HEK293 (cell line): ENCODE measurements around the gene SWT1.

Experiments used
- CTCF ChIA-PET: fragments of 350-600 bp; formaldehyde crosslinking; extraction: SDS; loops from one replicate; lab custom pipeline; 2021; ENCODE audit warnings: antibody characterized with exemption; lab: Yijun Ruan, JAX
- POLR2A ChIA-PET: fragments of 300-600 bp; formaldehyde crosslinking; extraction: SDS; loops from one replicate; lab custom pipeline; 2020; ENCODE audit warnings: antibody characterized with exemption, inconsistent platforms; lab: Yijun Ruan, JAX
- H3K27ac ChIP-seq: fragments of 200-500 bp; sonication (Bioruptor generic); 2 replicates; pipeline ENCODE4 v1.5.1; 2014; ENCODE audit warnings: low read depth, low read length, control low read depth, inconsistent platforms; ENCODE audit errors: extremely low read depth
- H3K36me3 ChIP-seq, 2 experiments: fragments of 200-500 bp in 1 of 2; sonication (Bioruptor generic) in 1 of 2; 1 replicate in 1 of 2; 2 replicates in 1 of 2; pipeline ENCODE4 v1.5.1; 2014 to 2017; ENCODE audit warnings: inconsistent platforms in 2 of 2, low read length in 2 of 2; ENCODE audit not compliant: control insufficient read depth in 2 of 2, insufficient read depth in 1 of 2
- H3K4me1 ChIP-seq: fragments of 200-500 bp; sonication (Bioruptor generic); 2 replicates; pipeline ENCODE4 v1.5.1; 2014; ENCODE audit warnings: mild to moderate bottlenecking, low read length, inconsistent platforms; ENCODE audit not compliant: control insufficient read depth, insufficient read depth
- H3K4me3 ChIP-seq: 2 replicates; pipeline ENCODE4 v1.5.1; 2011; ENCODE audit warnings: low read depth, mild to moderate bottlenecking, control low read depth, low read length, moderate library complexity
- H3K9me3 ChIP-seq: fragments of 200-500 bp; sonication (Bioruptor generic); 2 replicates; pipeline ENCODE4 v1.5.1; 2014; ENCODE audit warnings: low read depth, low read length, inconsistent platforms; ENCODE audit not compliant: control insufficient read depth, insufficient read depth
- ATF2 ChIP-seq: fragments of 450-650 bp; formaldehyde crosslinking; IDR thresholded peaks from 2 replicates; pipeline ENCODE4 v1.5.1; 2016; ENCODE audit warnings: missing biosample characterization, missing genetic modification characterization, low read depth
- MYNN ChIP-seq: fragments of 450-650 bp; formaldehyde crosslinking; IDR thresholded peaks from 2 replicates; pipeline ENCODE4 v1.5.1; 2016; ENCODE audit warnings: missing biosample characterization, missing genetic modification characterization, borderline replicate concordance
- TCF7L2 ChIP-seq: IDR thresholded peaks from 2 replicates; pipeline ENCODE4 v1.6.1; 2011; ENCODE audit warnings: low read depth, mild to moderate bottlenecking, inconsistent platforms, low read length, moderate library complexity, borderline replicate concordance
- ZFP69B ChIP-seq: fragments of 450-650 bp; formaldehyde crosslinking; IDR thresholded peaks from 2 replicates; pipeline ENCODE4 v1.5.1; 2016; ENCODE audit warnings: missing biosample characterization, missing genetic modification characterization
- ZNF10 ChIP-seq: fragments of 450-650 bp; formaldehyde crosslinking; IDR thresholded peaks from 2 replicates; pipeline ENCODE4 v1.5.1; 2017; ENCODE audit warnings: missing biosample characterization, missing genetic modification characterization
- ZNF18 ChIP-seq: fragments of 450-650 bp; formaldehyde crosslinking; IDR thresholded peaks from 2 replicates; pipeline ENCODE4 v1.5.1; 2016; ENCODE audit warnings: missing biosample characterization, missing genetic modification characterization
- ZNF202 ChIP-seq: fragments of 450-650 bp; formaldehyde crosslinking; IDR thresholded peaks from 2 replicates; pipeline ENCODE4 v1.5.1; 2016; ENCODE audit warnings: missing biosample characterization, missing genetic modification characterization, borderline replicate concordance
- ZNF248 ChIP-seq: fragments of 450-650 bp; formaldehyde crosslinking; IDR thresholded peaks from 2 replicates; pipeline ENCODE4 v1.5.1; 2017; ENCODE audit warnings: missing biosample characterization, missing genetic modification characterization
- ZNF660 ChIP-seq: fragments of 450-650 bp; IDR thresholded peaks from 2 replicates; pipeline ENCODE4 v1.5.1; 2018; ENCODE audit warnings: missing biosample characterization, mild to moderate bottlenecking, missing genetic modification characterization
- ZNF768 ChIP-seq: fragments of 450-650 bp; formaldehyde crosslinking; IDR thresholded peaks from 2 replicates; pipeline ENCODE4 v1.5.1; 2018; ENCODE audit warnings: missing biosample characterization, mild to moderate bottlenecking, missing genetic modification characterization
- ZNF792 ChIP-seq: fragments of 450-650 bp; formaldehyde crosslinking; IDR thresholded peaks from 2 replicates; pipeline ENCODE4 v1.5.1; 2016; ENCODE audit warnings: missing biosample characterization, missing genetic modification characterization
- ZSCAN23 ChIP-seq: fragments of 450-650 bp; formaldehyde crosslinking; IDR thresholded peaks from 2 replicates; pipeline ENCODE4 v1.5.1; 2016; ENCODE audit warnings: missing biosample characterization, missing genetic modification characterization
- TF ChIP-seq, protein P1 (sequence below): fragments of 450-650 bp; formaldehyde crosslinking; IDR thresholded peaks from 2 replicates; pipeline ENCODE4 v1.5.1; 2016; ENCODE audit warnings: missing biosample characterization, missing genetic modification characterization
- TF ChIP-seq, protein P2 (sequence below): fragments of 450-650 bp; formaldehyde crosslinking; IDR thresholded peaks from 2 replicates; pipeline ENCODE4 v1.5.1; 2016; ENCODE audit warnings: missing biosample characterization, missing genetic modification characterization
- TF ChIP-seq, protein P3 (sequence below): fragments of 450-650 bp; formaldehyde crosslinking; IDR thresholded peaks from 2 replicates; pipeline ENCODE4 v1.5.1; 2016; ENCODE audit warnings: missing biosample characterization, missing genetic modification characterization, low read depth

SWT1 gene

GRCh38 chr1:185284533-185285276 is 127.7 kb downstream of the SWT1 start:
- H3K9me3 ChIP-seq: no peaks in the 10 kb centered on the region
- H3K4me3 ChIP-seq: no peak overlapping the region
- no peak overlapping the region for H3K27ac ChIP-seq
- no peak for TF ChIP-seq ZNF18 (tag by site-specific recombination)
- no peak for TF ChIP-seq ZFP69B
- no peak for TF ChIP-seq ZNF660 (tag by site-specific recombination)
- TF ChIP-seq, all 188 proteins: peak for 0
- Histone ChIP-seq H3K36me3 (no peaks in the 10 kb centered on the region), H3K4me1 (no peaks in the 10 kb centered on the region)
- ChIA-PET POLR2A (interaction anchor here (0.7 kb wide), 1 partner anchor 548 kb away, joined by 3 read pairs; no protein-coding TSS in a partner anchor), CTCF (interaction anchor here (0.6 to 0.8 kb wide), 3 partner anchors 385 to 504 kb away, joined by 3 read pairs; no protein-coding TSS in a partner anchor)

DNA sequence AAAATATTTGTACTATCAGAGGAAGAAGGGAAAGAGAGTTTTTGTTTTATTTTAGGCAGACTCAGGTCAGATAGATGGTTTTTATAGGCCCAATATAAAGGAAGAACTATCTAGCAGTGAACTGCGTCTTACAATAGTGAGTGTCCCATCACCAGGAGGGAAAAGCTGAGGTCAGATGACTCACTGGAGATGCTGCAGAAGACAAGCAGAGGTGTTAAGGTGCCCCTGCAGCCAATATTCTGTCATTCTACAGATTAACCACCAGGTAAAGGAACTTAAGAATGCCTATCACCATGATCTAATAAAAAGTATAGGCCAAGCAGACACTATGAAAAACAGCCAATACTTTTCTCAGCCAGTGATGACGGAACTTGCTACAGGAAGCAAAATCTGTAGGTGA is 130.5 kb downstream of the SWT1 start:
- POLR2A ChIA-PET: no interaction called here

GRCh38 chr1:185288435-185288834 is 131.5 kb downstream of the SWT1 start:
- no peaks in the 10 kb centered on the region for H3K4me1 ChIP-seq
- POLR2A ChIA-PET: no interaction called here

More for the DNA sequence above, 130.5 kb downstream of the SWT1 start:
- no peaks in the 10 kb centered on the region for H3K36me3 ChIP-seq
- H3K4me1 ChIP-seq: no peaks in the 10 kb centered on the region
- no peak overlapping the region for H3K4me3 ChIP-seq
- H3K9me3 ChIP-seq: no peaks in the 10 kb centered on the region
- TF ChIP-seq, protein P1, sequence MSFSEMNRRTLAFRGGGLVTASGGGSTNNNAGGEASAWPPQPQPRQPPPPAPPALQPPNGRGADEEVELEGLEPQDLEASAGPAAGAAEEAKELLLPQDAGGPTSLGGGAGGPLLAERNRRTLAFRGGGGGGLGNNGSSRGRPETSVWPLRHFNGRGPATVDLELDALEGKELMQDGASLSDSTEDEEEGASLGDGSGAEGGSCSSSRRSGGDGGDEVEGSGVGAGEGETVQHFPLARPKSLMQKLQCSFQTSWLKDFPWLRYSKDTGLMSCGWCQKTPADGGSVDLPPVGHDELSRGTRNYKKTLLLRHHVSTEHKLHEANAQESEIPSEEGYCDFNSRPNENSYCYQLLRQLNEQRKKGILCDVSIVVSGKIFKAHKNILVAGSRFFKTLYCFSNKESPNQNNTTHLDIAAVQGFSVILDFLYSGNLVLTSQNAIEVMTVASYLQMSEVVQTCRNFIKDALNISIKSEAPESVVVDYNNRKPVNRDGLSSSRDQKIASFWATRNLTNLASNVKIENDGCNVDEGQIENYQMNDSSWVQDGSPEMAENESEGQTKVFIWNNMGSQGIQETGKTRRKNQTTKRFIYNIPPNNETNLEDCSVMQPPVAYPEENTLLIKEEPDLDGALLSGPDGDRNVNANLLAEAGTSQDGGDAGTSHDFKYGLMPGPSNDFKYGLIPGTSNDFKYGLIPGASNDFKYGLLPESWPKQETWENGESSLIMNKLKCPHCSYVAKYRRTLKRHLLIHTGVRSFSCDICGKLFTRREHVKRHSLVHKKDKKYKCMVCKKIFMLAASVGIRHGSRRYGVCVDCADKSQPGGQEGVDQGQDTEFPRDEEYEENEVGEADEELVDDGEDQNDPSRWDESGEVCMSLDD (tag by site-specific recombination): no peak
- no peak for TF ChIP-seq ZNF10 (tag by site-specific recombination)
- CTCF ChIA-PET: no interaction called here
- H3K27ac ChIP-seq: no peak overlapping the region

More at GRCh38 chr1:185288435-185288834, 131.5 kb downstream of the SWT1 start:
- CTCF ChIA-PET: no interaction called here
- no peaks in the 10 kb centered on the region for H3K9me3 ChIP-seq
- TF ChIP-seq, protein P2, sequence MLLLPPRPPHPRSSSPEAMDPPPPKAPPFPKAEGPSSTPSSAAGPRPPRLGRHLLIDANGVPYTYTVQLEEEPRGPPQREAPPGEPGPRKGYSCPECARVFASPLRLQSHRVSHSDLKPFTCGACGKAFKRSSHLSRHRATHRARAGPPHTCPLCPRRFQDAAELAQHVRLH: no peak
- TF ChIP-seq ZNF792 (tag by site-specific recombination): no peak
- TF ChIP-seq ZSCAN23 (tag by site-specific recombination): no peak
- TF ChIP-seq, protein P3, sequence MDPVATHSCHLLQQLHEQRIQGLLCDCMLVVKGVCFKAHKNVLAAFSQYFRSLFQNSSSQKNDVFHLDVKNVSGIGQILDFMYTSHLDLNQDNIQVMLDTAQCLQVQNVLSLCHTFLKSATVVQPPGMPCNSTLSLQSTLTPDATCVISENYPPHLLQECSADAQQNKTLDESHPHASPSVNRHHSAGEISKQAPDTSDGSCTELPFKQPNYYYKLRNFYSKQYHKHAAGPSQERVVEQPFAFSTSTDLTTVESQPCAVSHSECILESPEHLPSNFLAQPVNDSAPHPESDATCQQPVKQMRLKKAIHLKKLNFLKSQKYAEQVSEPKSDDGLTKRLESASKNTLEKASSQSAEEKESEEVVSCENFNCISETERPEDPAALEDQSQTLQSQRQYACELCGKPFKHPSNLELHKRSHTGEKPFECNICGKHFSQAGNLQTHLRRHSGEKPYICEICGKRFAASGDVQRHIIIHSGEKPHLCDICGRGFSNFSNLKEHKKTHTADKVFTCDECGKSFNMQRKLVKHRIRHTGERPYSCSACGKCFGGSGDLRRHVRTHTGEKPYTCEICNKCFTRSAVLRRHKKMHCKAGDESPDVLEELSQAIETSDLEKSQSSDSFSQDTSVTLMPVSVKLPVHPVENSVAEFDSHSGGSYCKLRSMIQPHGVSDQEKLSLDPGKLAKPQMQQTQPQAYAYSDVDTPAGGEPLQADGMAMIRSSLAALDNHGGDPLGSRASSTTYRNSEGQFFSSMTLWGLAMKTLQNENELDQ (tag by site-specific recombination): no peak
- TF ChIP-seq ATF2: no peak
- no peak for TF ChIP-seq ZNF248 (tag by site-specific recombination)
- TF ChIP-seq MYNN (tag by site-specific recombination): no peak
- no peak for TF ChIP-seq ZNF768 (tag by site-specific recombination)
- TF ChIP-seq ZNF202 (tag by site-specific recombination): no peak
- no peak for TF ChIP-seq TCF7L2
- TF ChIP-seq, all 188 proteins: peak for 0
- Histone ChIP-seq H3K27ac (no peak overlapping the region), H3K4me3 (no peak overlapping the region), H3K36me3 (no peaks in the 10 kb centered on the region)
